ENCODE measurements around the gene ACOXL. TPM values are rescaled to one million over a fixed set of nuclear protein-coding genes. Genes with fewer than 3 reads are reported as not detected.

The ACOXL gene
- total RNA-seq, 2 experiments from 2014 or later: not detected

GRCh38 chr2:110819711-110820110 lies 87.3 kb downstream of the ACOXL start:
- no peaks in the 10 kb centered on the region for H3K4me1 Mint-ChIP-seq (ENCODE audit: low read depth)
- no peak overlapping the region for H3K4me3 Mint-ChIP-seq
- Histone ChIP-seq H3K4me1 (ENCODE audit: insufficient read depth, low read length) (peaks cover 6% of the 10 kb centered on the region), H3K27me3 (ENCODE audit: control insufficient read depth in 1 of 2, insufficient read depth in 2 of 2, low read length in 2 of 2) (no peaks in the 10 kb centered on the region), H3K36me3 (ENCODE audit: insufficient read depth, low read length) (no peaks in the 10 kb centered on the region), H3K9me3 (ENCODE audit: control insufficient read depth in 1 of 2, insufficient read depth in 1 of 2, low read length in 2 of 2) (no peaks in the 10 kb centered on the region), H3K27ac (ENCODE audit: low read depth in 1 of 2, low read length in 2 of 2) (no peak overlapping the region), H3K4me3 (ENCODE audit: low read length) (no peak overlapping the region)
- POLR2A ChIA-PET: no interaction called here
- CTCF ChIA-PET: no interaction called here
- DNase-seq (no peak), ATAC-seq (ENCODE audit: poor library complexity) (no peak)
- intact Hi-C loops (cut with DNase I, micrococcal nuclease): loop anchor here (10.0 kb wide), 2 partner anchors 295 to 635 kb away; no protein-coding TSS in a partner anchor
- peaks cover 11% of the 10 kb centered on the region for H3K9me3 Mint-ChIP-seq
- H3K27me3 Mint-ChIP-seq: peaks cover 5% of the 10 kb centered on the region
- no peaks in the 10 kb centered on the region for H3K36me3 Mint-ChIP-seq (ENCODE audit: low read depth)
- TF ChIP-seq, protein P1, sequence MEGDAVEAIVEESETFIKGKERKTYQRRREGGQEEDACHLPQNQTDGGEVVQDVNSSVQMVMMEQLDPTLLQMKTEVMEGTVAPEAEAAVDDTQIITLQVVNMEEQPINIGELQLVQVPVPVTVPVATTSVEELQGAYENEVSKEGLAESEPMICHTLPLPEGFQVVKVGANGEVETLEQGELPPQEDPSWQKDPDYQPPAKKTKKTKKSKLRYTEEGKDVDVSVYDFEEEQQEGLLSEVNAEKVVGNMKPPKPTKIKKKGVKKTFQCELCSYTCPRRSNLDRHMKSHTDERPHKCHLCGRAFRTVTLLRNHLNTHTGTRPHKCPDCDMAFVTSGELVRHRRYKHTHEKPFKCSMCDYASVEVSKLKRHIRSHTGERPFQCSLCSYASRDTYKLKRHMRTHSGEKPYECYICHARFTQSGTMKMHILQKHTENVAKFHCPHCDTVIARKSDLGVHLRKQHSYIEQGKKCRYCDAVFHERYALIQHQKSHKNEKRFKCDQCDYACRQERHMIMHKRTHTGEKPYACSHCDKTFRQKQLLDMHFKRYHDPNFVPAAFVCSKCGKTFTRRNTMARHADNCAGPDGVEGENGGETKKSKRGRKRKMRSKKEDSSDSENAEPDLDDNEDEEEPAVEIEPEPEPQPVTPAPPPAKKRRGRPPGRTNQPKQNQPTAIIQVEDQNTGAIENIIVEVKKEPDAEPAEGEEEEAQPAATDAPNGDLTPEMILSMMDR (IDR thresholded peaks at IDR 0.05): no peak
- no peak overlapping the region for H3K27ac Mint-ChIP-seq

DNA sequence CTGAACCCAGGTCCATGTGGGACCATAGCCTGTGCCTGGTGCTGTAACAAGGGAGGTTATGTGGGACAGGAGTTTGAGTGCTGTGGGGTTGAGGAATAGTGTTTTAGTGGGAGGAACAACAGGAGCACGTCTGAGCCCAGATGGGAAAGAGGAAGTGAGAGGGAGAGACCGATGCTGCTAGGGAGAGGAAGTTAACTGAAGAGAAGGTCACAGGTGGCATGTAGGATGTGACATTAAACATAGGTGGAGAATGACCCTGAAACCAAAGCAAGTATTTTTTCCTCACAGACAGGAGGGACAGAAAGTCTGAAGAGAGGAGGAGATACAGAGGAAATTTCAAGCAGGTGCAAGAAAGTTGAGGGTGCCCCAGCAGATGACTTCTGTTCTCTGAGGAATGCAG lies 87.8 kb downstream of the ACOXL start:
- intact Hi-C loops (cut with DNase I, micrococcal nuclease): no loop called here
- Mint-ChIP-seq H3K4me1 (ENCODE audit: low read depth) (no peaks in the 10 kb centered on the region), H3K36me3 (ENCODE audit: low read depth) (no peaks in the 10 kb centered on the region), H3K27ac (no peak overlapping the region), H3K9me3 (peaks cover 11% of the 10 kb centered on the region), H3K27me3 (peaks cover 5% of the 10 kb centered on the region), H3K4me3 (no peak overlapping the region)
- H3K4me1 ChIP-seq (ENCODE audit: insufficient read depth, low read length): peaks cover 6% of the 10 kb centered on the region
- ChIA-PET CTCF (no interaction called here), POLR2A (no interaction called here)
- H3K36me3 ChIP-seq (ENCODE audit: insufficient read depth, low read length): no peaks in the 10 kb centered on the region
- no peaks in the 10 kb centered on the region for H3K27me3 ChIP-seq (ENCODE audit: control insufficient read depth in 1 of 2, insufficient read depth in 2 of 2, low read length in 2 of 2)
- H3K27ac ChIP-seq (ENCODE audit: low read depth in 1 of 2, low read length in 2 of 2): no peak overlapping the region
- TF ChIP-seq, protein P1 (IDR thresholded peaks at IDR 0.05): no peak
- ATAC-seq (ENCODE audit: poor library complexity) (no peak), DNase-seq (peak in 1 of 14 experiments; percentile 20)
- no peaks in the 10 kb centered on the region for H3K9me3 ChIP-seq (ENCODE audit: control insufficient read depth in 1 of 2, insufficient read depth in 1 of 2, low read length in 2 of 2)
- H3K4me3 ChIP-seq (ENCODE audit: low read length): no peak overlapping the region

DNA sequence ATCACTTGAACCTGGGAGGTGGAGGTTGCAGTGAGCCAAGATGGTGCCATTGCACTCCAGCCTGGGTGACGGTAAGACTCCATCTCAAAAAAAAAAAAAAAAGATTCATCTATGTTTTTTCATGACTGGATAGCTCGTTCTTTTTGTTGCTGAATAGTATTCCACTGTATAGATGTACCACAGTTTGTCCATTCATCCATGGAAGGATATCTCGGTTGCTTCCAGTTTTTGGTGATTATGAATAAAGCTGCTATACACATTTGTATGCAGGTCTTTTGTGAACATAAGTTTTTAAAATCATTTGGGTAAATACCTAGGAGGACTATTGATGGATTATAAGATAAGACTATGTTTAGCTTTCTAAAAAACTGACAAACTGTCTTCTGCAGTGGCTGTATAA lies 90.8 kb downstream of the ACOXL start:
- ChIA-PET POLR2A (interaction anchor here (0.6 to 1.1 kb wide), 2 partner anchors 10 to 54 kb away, joined by 3 read pairs; no protein-coding TSS in a partner anchor), CTCF (no interaction called here)
- Histone ChIP-seq H3K27ac (ENCODE audit: low read depth in 1 of 2, low read length in 2 of 2) (no peak overlapping the region), H3K27me3 (ENCODE audit: control insufficient read depth in 1 of 2, insufficient read depth in 2 of 2, low read length in 2 of 2) (no peaks in the 10 kb centered on the region), H3K36me3 (ENCODE audit: insufficient read depth, low read length) (no peaks in the 10 kb centered on the region), H3K9me3 (ENCODE audit: control insufficient read depth in 1 of 2, insufficient read depth in 1 of 2, low read length in 2 of 2) (no peaks in the 10 kb centered on the region), H3K4me1 (ENCODE audit: insufficient read depth, low read length) (peaks cover 19% of the 10 kb centered on the region), H3K4me3 (ENCODE audit: low read length) (no peak overlapping the region)
- TF ChIP-seq, protein P1 (IDR thresholded peaks at IDR 0.05): no peak
- Mint-ChIP-seq H3K36me3 (ENCODE audit: low read depth) (no peaks in the 10 kb centered on the region), H3K4me1 (ENCODE audit: low read depth) (peaks cover 7% of the 10 kb centered on the region), H3K9me3 (peaks cover 11% of the 10 kb centered on the region), H3K27ac (no peak overlapping the region), H3K4me3 (no peak overlapping the region), H3K27me3 (peaks cover 5% of the 10 kb centered on the region)
- ATAC-seq (ENCODE audit: poor library complexity) (no peak), DNase-seq (no peak)
- intact Hi-C loops (cut with DNase I, micrococcal nuclease): no loop called here

All from CD4-positive, alpha-beta T cell (primary cell).